HFFc6 (cell line): ENCODE measurements around the gene PAK6. TPM values are rescaled to one million over a fixed set of nuclear protein-coding genes. Genes with fewer than 3 reads are reported as not detected.

ENCODE experiments used
- DNase-seq: peaks from one replicate; pipeline ENCODE4 v3.0.0-alpha.2; 2018
- H3K27ac Mint-ChIP-seq: 2 replicates; pipeline ENCODE4 v1.8.0; 2020; ENCODE audit warnings: mild to moderate bottlenecking, mixed read lengths
- H3K27me3 Mint-ChIP-seq: 2 replicates; pipeline ENCODE4 v1.8.0; 2021; ENCODE audit warnings: mild to moderate bottlenecking, moderate library complexity, mixed read lengths; ENCODE audit not compliant: insufficient read depth
- H3K36me3 Mint-ChIP-seq: 2 replicates; pipeline ENCODE4 v1.8.0; 2021; ENCODE audit warnings: low read depth, mixed read lengths
- H3K4me1 Mint-ChIP-seq: 2 replicates; pipeline ENCODE4 v1.8.0; 2020; ENCODE audit warnings: low read depth, mixed read lengths
- H3K4me3 Mint-ChIP-seq: 2 replicates; pipeline ENCODE4 v1.8.0; 2020; ENCODE audit warnings: mild to moderate bottlenecking, moderate library complexity, mixed read lengths
- H3K9me3 Mint-ChIP-seq: 2 replicates; pipeline ENCODE4 v1.8.0; 2020; ENCODE audit warnings: mild to moderate bottlenecking, mixed read lengths
- total RNA-seq, 6 experiments: library from RNA; stranded (reverse); fragmentation: NEBNext Ultra II Directional; extraction: Animal tissue kit (Norgen Biotek cat#: 25700); gene quantifications; 2 replicates in 1 of 6; 3 replicates in 5 of 6; pipeline ENCODE4 v1.2.3, GENCODE V29; 2021
- TF ChIP-seq, protein P1 (sequence below): fragments of 200-600 bp; sonication (generic); IDR thresholded peaks from 2 replicates; pipeline ENCODE4 v1.5.0; 2021; ENCODE audit warnings: antibody characterized with exemption, mild to moderate bottlenecking

PAK6 gene
- total RNA-seq, 6 experiments from 2014 or later: not detected

DNA sequence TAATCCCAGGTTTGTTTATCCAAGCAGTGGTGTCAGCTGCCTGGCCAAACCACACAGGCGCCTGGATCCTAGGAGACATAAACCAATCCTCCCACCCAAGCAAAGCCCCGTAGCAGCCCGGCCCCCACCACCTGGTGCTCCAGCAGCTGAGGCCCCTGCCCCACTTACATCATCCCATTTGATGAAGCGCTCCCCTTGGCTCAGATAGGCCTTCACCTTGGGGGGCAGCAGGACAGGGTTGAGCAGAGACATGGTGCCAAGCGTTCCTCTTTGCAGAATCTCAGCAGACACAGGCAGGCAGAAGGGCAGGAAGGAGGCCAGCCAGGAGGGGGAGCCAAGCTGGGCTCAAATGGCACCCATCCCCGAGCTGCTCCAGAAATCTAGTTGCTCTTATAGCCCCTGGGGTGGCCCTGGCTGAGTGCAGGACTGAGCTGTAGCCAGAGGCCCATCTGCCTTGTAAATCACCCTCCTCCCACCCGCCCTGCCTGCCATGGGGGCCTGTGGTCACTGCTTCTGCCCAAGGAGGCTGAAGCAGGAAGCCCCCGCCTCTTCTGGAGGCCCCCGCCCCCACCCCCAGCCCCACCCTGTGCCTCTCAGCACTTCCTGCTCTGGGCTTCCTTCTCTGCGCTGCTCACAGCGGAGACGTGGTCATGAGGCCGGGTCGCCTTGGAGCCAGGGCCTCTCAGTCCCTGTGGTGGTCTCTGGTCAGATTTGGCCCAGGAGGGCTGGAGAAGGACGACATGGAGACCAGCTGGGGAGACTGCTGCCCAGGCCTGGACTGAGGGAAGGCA is 68.8 kb downstream of the PAK6 start, which contains the start of gene PLCB2:
Gene PLCB2, minus strand, starts transcription at position 515 of the 791 bp plus-strand sequence. Its CDS starts 263 bp downstream, at position 252.
- H3K9me3 Mint-ChIP-seq: no peaks in the 10 kb centered on the region
- H3K4me1 Mint-ChIP-seq: no peaks in the 10 kb centered on the region
- TF ChIP-seq, protein P1, sequence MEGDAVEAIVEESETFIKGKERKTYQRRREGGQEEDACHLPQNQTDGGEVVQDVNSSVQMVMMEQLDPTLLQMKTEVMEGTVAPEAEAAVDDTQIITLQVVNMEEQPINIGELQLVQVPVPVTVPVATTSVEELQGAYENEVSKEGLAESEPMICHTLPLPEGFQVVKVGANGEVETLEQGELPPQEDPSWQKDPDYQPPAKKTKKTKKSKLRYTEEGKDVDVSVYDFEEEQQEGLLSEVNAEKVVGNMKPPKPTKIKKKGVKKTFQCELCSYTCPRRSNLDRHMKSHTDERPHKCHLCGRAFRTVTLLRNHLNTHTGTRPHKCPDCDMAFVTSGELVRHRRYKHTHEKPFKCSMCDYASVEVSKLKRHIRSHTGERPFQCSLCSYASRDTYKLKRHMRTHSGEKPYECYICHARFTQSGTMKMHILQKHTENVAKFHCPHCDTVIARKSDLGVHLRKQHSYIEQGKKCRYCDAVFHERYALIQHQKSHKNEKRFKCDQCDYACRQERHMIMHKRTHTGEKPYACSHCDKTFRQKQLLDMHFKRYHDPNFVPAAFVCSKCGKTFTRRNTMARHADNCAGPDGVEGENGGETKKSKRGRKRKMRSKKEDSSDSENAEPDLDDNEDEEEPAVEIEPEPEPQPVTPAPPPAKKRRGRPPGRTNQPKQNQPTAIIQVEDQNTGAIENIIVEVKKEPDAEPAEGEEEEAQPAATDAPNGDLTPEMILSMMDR: peak; percentile 55
- no peak for DNase-seq
- no peak within 1 kb of the TSS for H3K27ac Mint-ChIP-seq
- H3K4me3 Mint-ChIP-seq: no peak within 1 kb of the TSS
- H3K36me3 Mint-ChIP-seq: no peaks in the 10 kb centered on the region
- peaks cover 25% of the 10 kb centered on the region for H3K27me3 Mint-ChIP-seq

DNA sequence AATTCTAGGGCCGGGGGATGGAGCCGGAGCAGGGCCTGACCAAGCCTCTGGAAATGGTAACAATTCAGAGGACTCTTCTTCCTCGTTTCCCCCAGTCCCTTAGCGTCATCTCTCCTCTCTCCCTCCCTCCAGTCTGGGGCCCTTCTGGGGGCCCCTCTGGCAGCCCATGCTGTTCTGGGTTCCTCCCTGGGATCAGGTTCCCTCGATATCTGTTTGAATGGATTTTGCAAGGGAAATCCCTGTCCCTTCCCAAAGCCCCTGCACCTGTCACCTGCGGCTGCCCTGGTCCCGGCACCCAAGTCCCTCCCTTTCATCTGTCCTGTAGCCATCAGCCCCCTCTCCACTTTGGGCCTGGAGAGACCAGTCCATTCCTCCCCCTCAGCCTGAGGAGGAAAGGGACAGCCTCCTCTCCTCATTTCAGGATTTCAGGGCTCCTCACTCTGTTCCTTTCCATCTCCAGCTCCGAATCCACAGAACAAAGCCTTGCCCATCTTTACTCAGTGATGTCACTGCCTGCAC is 70.5 kb downstream of the PAK6 start:
- H3K4me3 Mint-ChIP-seq: no peak overlapping the region

DNA sequence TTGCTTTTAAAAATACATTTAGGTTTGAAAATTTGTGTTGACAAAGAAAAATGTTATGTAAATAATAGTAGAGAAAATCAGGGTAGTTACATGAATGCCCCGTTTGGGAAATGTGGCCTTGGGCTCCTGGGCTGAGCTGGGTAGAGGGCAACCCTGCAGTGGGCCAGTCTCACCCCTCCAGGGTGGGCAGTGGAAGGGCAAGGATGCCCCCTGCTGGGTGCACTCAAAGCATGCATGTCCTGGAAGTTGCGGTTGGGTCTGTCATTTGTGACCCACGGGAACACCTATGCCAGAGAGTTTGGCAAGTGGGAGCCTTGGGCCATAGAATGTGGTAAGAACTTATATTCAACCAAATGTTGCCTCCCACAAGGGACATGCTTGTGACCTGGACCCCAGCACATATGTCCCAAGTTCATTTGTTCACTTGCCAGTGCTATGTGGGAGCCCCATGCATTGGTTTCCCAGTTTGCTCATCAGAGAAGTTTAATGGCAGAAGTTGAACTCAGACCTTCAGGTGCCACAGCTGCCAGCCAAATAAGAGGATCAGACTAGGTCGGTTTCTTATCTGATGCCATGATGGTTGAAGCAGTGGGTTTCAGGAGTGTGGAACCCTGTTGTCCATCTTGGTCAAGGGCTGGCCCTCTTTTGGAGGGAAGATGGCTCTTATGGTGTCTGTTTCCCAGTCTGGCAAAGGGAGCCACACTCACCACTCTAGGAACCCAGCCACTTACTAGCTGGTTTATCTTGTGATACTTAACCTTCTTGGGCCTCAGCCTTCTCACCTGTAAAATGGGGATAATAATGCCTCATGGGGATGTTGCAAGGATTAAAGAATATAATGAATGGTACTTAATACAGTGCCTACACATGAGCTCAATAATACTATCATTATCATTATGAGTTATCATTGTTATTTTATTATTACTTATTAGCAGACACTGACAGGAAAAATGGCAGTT is 71.4 kb downstream of the PAK6 start:
- no peak for DNase-seq
- no peak overlapping the region for H3K4me3 Mint-ChIP-seq
- H3K27me3 Mint-ChIP-seq: peaks cover 14% of the 10 kb centered on the region
- H3K27ac Mint-ChIP-seq: no peak overlapping the region
- H3K4me1 Mint-ChIP-seq: peaks cover 25% of the 10 kb centered on the region
- TF ChIP-seq, protein P1: peak; percentile 85
- no peaks in the 10 kb centered on the region for H3K36me3 Mint-ChIP-seq
- H3K9me3 Mint-ChIP-seq: no peaks in the 10 kb centered on the region

More for the DNA sequence above, 70.5 kb downstream of the PAK6 start:
- Mint-ChIP-seq H3K36me3 (no peaks in the 10 kb centered on the region), H3K27me3 (peaks cover 16% of the 10 kb centered on the region), H3K9me3 (no peaks in the 10 kb centered on the region), H3K27ac (no peak overlapping the region), H3K4me1 (peaks cover 16% of the 10 kb centered on the region)
- TF ChIP-seq, protein P1: no peak
- DNase-seq: no peak

DNA sequence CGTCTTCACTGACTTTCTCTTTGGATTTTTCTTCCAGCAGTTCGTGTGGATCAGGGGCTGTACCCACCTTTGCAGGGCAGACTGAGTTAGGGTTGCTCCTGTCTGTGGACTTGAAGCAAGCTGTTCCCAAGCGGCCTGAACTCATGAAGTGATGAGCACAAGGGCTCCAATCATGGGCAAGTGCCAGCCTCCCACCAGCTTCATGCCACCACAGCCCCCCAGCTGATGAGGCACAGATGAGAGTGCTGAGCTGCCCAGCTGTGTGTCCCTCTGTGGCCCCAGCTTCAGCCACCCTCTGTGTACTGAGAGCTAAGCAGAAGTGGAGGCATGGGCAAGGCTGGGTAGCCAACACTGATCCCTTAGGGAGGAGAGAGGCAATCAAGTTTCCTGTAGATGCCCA is 72.1 kb downstream of the PAK6 start:
- no peak overlapping the region for H3K4me3 Mint-ChIP-seq
- H3K27me3 Mint-ChIP-seq: peaks cover 12% of the 10 kb centered on the region
- no peaks in the 10 kb centered on the region for H3K36me3 Mint-ChIP-seq
- H3K9me3 Mint-ChIP-seq: no peaks in the 10 kb centered on the region
- peaks cover 32% of the 10 kb centered on the region for H3K4me1 Mint-ChIP-seq
- no peak for DNase-seq
- TF ChIP-seq, protein P1: no peak
- no peak overlapping the region for H3K27ac Mint-ChIP-seq

DNA sequence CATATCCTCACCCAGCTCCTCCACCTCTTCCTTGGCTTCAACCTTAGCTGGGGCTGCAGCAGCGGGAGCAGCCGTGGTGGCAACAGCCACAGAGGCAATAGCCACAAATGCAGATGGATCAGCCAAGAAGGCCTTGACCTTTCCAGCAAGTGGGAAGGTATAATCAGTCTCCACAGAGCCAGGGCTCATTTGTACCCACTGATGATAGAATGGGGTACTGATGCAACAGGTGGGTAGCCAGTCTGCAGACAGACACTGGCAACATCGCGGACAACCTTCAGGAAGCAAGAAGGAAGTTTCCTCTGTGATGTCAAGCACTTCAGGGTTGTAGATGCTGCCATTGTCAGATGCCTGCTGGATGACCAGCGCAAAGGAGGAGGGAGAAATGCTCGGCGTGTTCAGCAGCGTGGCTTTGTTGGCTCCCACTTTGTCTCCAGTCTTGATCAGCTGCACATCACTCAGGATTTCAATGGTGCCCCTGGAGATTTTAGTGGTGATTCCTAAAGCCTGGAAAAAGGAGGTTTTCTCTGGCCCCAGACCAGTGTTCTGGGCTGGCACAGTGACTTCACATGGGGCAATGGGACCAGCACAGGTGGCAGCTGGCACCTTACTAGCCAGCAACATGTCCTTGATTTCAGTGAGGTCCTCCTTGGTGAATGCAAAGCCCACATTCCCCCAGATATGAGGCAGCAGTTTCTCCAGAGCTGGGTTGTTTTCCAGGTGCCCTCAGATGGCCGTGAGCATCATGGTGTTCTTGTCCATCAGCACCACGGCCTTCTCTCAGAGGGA is 73.7 kb downstream of the PAK6 start:
- TF ChIP-seq, protein P1: no peak
- no peak overlapping the region for H3K4me3 Mint-ChIP-seq
- peaks cover 3% of the 10 kb centered on the region for H3K27me3 Mint-ChIP-seq
- no peak for DNase-seq
- peaks cover 32% of the 10 kb centered on the region for H3K4me1 Mint-ChIP-seq
- no peaks in the 10 kb centered on the region for H3K9me3 Mint-ChIP-seq
- no peak overlapping the region for H3K27ac Mint-ChIP-seq
- no peaks in the 10 kb centered on the region for H3K36me3 Mint-ChIP-seq
